ENCODE measurements around the gene C2CD4C.
"Not testable (repeated sequence)": the region's sequence is repeated elsewhere in the genome, so short reads cannot be mapped to it uniquely, and the experiment has no call there.

The C2CD4C gene

DNA sequence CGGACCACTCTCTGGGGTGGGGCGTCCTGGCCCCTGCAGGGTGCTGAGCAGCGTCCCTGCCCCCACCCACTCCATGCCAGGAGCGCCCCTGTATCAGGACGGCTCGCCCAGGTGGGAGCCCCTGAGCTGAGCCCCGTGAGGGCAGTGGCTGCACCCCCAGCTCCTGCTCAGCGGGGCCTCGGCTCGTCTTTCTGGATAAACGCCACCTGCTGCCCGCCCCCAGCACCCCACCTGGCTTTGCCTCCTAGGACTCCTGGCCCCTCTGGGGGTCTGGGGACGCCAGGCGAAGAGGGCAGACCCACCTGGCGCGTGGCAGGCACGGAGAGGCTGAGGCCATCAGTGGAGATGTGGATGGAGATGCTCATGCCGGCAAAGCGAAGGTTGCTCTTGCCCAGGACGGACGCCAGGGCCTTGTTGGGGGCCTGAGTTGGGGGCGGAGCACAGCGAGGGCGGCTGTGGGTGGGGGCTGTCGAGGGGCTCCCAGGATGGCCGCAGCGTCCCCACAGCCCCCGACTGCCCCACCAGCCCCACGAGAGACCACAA is 29.5 kb upstream of the C2CD4C start:
- DNase-seq (ENCODE audit: low read depth), result no peak

DNA sequence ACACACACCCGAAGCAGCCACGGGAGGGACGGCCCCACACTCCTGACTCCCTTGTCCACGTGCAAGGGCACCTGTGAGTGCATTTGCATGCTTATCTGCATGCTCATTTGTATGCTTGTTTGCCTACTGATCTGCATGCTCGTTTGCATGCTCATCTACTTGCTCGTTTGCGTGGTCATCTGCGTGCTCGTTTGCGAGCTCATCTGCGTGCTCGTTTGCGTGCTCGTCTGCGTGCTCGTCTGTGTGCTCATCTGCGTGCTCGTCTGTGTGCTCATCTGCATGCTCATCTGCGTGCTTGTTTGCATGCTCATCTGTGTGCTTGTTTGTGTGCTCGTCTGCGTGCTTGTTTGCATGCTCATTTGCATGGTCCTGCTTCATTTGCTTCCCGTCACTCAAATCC is 28.1 kb upstream of the C2CD4C start:
- DNase-seq (ENCODE audit: low read depth), result no peak

DNA sequence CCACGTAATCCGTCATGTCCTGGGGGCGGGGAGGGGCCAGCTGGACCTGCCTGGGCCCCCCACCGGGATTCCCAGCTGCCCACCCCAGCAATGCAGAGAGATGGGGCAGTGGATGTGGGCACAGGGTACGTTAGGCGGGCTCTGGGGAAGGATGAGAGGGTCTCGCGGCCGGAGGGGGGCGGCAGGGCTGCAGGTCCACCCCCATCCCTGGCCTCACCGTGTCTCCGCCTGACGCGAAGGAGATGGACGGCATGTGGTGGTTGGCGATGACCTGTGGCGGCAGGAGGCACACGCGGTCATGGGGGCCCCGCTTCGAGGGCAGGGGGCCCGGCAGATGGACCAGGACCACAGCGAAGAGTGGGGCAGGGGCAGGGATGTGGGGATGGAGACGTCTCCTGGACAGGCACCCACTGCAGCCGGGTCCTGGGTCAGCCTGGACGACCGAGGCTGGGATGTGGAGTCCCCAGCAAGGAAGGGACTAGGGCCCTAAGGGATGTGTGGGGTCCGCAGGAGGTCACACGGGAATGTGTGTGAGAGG is 27.5 kb upstream of the C2CD4C start:
- DNase-seq (ENCODE audit: low read depth), result no peak

DNA sequence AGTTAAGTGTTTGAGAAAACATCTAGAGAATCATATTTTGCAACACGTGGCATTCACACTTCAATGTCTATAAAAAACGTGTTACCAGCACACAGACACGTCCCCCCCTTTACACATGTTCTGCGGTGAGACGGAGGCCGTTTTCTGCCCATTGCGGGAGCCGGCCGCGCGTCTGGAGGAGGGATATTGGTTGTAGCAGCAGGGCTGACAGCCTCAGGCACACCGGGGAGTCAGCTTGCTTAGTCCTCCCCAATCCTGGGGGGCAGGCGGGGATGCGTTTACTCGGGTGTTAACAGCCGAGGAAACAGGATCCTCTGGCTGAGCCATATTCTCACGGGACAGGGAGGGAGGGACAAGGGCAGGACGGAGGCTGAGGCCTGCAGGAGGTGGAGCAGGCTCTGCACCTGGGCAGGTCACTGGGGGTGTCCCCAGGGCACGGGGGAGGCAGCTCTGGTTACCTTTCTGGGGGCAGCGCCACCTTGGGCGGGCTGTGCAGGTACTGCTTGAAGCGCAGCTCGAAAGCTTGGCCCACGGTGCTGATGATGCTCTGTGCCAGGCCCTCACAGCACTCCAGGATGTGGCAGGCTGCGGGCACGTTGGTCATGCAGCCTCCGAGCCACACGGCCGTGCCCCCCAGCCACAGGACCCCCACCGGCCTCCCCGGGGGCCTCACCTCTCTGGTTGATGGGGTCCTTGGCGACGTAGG is 26.9 kb upstream of the C2CD4C start:
- DNase-seq (ENCODE audit: low read depth), result no peak

DNA sequence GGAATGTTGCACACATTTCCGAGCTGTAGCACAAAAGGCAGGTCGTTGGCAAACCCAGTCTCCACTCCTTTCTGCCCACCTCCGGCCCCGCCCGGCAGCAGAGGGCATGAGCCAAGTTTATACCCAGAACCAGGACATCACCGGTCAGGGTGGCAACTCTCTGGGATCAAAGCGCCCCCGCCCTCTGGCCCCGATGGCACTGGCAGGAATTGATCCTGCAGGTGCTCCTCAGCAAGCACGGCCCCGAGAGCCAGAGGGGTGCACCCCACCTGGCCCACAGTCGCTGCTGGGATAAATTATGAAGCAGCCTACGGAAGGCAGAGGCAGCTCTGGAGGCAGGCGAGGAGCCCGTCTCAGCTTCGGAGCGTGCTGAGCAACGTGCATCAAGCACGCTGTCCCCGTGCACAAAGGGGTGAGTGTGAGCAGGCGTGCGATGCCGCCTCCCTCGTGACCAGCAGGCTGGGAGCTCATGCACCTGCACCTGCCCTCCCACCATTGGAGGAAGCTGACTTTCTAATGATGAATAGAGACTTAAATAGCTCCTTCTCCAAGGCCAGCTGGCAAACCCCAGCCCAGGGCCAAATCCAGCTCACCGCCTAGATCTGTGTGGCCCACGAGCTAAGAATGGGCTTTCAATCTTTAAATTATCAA is 26.2 kb upstream of the C2CD4C start:
- no peak for DNase-seq (ENCODE audit: low read depth)

DNA sequence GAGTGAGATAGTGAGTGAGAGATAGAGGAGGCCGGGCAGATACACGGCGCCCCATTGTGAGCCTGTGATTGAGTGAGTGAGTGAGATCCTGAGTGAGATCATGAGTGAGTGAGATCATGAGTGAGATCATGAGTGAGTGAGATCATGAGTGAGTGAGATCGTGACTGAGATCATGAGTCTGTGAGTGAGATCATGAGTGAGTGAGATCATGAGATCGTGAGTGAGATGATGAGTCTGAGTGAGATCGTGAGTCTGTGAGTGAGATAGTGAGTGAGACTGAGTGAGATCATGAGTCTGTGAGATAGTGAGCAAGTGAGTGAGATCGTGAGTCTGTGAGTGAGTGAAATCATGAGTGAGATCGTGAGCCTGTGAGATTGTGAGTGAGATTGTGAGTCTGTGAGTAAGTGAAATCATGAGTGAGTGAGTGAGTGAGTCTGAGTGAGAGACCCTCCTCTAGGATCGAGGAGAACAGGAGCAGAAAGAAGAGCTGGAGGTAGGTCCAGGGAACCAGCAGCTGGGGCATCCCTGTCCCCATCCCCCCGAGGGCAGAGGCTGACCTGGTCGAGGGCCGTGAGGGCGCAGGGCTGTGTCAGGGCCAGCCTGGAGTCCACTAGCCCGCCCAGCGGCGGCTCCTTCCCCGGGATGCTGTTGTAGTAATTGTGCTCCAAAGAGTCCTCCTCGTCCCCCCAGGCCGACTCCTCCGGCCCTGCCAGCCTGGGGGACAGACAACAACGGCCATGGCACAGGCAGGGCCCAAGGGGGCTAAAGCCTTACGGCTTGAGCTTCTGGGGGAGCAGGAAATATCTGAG is 25.4 kb upstream of the C2CD4C start:
- DNase-seq (ENCODE audit: low read depth), result no peak

DNA sequence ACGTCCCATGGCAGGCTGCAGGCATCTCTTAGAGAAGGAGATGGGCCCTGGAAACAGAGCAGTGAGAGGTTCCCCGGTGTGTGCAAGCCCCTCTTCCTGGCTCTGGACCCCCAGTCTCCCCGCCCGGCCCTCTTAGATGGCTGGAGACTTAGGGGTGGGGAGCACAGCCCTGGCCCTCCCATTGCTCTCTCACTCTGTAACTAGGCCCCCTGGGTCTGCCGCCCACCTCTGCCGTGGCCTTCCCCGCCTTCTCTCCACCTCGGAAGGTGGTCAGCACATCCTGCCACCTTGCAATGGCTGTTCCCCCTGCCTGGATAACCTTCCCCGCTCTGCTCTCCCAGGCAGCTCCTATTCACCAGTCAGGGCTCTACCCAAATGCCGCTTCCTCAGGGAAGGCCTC is 21.8 kb upstream of the C2CD4C start:
- no peak for DNase-seq (ENCODE audit: low read depth)

DNA sequence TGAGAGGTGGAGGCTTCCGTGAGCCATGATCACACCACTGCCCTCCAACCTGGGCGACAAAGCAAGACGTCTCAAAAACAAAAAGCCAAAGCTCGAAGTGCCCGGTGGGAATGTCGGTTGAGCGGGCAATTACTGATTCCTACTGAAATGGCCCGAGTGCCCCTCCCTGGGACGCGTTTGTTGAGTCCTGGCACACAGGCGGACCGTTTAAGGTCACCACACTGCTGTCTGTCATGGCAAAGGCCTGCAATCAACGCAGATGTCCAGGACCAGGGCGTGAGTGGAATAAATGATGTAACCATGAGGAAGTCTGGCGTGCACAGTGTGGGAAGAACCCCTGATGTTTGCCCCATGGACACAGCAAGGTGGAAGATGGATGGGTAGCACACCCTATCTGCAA is 19.2 kb upstream of the C2CD4C start:
- no peak for DNase-seq (ENCODE audit: low read depth)

DNA sequence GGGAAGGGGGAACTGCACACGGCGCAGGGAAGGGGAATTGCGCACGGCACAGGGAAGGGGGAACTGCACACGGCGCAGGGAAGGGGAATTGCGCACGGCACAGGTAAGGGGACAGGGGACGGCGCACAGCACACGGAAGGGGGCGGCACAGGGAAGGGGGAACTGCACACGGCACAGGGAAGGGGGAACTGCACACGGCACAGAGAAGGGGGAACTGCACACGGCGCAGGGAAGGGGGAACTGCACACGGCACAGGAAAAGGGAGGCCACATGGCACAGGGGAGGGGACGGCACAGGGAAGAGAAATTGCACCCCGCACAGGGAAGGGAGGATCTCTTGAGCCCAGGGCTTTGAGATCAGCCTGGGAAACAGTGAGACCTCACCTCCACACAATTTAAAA is 18.7 kb upstream of the C2CD4C start:
- DNase-seq (ENCODE audit: low read depth), result not testable (repeated sequence)

DNA sequence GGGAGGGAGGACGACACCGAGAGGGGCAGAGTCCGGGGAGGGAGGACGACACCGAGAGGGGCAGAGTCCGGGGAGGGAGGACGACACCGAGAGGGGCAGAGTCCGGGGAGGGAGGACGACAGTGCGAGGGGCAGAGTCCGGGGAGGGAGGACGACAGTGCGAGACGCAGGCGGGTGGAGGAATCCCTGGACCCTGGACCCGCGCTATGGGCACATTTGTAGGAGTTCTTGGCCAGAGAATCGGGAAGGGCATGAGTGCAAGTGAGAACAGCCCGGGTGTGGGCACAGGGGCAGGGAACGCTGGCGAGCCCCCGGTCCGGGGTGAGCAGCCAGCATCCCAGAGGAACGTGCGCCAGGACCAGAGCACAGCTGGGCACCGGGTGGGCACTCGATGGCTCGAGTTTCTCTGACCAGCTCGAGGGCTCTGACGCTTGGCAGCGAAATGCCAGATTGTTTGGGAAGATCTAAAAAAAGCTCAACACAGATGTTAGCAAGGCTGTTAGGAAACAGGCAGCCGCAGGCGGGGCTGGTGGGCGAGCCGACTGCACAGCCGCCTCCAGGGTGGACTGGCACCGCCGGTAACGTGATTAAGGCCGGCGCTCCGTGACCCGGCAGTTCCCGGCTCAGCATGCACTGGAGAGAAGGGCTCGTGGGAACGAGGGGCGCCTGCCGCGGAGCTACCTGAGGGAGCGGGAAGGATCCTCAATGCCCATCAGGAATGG is 17.9 kb upstream of the C2CD4C start:
- DNase-seq (ENCODE audit: low read depth), result no peak

DNA sequence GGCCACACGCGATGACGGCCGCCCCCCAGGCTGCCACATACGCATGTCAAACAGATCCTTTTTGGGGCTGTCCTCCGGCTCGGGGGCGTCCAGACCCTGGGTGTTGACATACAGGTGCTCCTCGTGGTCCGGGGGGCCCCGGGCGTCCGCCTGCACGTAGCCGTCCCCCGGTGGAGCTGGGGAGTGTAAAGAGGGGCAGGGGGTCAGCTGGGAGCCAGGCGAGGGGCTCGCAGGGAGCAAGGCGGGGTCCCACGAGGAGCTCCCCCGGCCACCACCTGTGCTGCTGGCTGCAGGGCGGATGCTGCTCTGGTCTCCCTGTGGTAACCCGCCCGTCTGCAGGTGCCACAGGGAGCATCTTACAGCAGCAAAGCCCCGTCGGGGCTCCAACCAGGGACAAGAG is 16.1 kb upstream of the C2CD4C start:
- no peak for DNase-seq (ENCODE audit: low read depth)

DNA sequence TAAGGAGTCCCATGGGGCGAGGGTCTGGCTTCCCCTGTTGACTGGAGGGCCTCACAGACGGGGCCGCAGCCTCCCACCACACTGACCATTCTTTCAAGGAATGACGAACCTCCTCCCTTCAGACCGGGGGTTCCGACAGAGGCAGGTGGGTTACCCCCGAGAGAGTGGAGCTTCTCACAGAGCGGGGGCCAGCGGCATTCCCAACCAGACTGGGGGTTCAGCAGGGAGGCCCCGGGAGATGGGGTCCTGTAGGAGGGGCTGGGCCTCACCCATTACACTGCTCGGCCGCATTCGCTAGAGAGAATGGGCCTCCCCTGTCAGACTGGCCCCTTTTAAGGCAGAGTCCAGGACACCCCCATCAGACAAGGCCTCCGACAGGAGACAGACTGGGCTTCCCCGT is 15.6 kb upstream of the C2CD4C start:
- no peak for DNase-seq (ENCODE audit: low read depth)

DNA sequence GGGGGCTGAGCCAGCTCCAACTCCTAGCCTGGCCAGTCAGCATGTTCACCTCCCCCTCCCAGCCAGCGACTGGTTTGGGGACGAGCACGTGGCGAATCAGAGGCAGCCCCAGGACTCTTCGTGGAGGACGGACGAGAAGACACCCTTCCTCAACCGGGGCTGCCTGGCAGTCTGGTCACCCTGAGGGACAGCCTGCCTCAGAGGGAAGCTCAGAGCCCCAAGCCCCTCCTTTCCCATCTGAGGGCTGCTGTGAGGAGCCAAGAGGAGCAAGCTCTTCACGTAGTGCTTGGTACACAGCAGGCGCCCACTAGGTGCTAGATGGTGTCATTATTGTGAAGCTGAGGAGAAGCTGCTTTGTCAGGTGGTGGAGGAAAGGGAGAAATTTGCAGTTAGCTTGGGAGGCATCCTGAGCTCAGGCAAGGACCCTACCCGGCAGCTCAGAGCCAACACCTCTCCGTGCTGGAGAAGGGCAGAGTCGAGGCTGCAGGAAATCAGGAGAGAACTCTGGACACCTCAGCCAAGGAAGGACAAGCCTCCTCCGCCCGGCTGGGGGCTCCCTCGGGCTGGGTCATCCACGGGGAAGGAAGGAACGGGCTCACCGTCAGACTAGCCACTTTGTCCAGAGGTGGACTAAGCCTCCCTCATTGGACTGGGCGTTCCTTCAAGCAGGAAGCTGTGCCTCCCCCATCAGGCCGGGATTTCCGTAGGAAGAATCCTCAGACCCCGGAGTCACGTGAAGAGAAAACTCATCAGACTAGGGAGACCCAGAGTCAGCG is 14.9 kb upstream of the C2CD4C start:
- no peak for DNase-seq (ENCODE audit: low read depth)

DNA sequence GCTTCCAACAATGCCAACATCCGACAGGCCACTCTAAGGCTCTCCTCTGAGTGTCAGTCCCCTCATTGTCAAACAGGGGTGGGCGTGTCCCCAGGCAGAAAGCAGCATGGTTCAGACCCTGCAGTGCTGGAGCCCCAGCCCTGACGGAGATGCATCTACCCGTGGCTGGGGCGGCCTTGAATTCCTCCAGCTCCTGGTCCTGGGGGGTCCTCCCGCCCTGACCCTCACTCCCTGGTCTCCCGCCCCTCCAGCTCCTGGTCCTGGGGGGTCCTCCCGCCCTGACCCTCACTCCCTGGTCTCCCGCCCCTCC is 13.9 kb upstream of the C2CD4C start:
- DNase-seq (ENCODE audit: low read depth), result not testable (repeated sequence)

DNA sequence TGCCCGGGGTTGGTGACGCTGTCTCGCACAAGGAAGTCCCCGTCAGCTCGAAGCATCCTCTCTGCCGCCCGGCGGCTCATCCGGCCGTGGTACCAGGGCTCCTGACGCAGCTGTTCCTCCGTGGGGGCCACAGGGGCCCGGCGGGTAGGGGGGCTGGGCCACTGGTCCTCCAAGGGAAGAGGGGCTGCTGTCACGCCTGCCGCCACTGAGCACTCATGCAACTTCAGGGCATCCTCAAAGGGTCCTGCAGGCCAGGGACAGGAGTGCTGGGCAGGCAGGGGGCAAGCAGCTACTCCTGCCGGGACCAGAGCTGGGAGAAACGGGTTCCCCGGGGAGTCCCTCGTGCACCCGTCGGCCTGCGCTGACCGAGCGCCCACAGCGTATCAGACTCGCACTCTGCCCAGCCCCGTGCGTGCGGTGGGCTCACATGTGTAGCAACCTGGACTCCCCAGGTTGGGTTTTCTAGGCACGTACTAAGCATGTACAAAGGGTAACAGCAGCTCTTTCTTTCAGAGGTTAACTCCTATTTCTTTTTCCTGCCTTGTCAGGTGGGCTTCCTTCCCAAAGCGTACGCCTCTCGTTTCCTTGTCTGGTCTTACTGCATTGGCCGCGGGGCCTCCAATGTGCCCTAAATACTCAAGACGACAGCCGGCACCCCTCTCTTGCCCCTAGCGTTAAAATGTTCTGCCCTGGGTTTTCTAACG is 13.4 kb upstream of the C2CD4C start:
- no peak for DNase-seq (ENCODE audit: low read depth)

DNA sequence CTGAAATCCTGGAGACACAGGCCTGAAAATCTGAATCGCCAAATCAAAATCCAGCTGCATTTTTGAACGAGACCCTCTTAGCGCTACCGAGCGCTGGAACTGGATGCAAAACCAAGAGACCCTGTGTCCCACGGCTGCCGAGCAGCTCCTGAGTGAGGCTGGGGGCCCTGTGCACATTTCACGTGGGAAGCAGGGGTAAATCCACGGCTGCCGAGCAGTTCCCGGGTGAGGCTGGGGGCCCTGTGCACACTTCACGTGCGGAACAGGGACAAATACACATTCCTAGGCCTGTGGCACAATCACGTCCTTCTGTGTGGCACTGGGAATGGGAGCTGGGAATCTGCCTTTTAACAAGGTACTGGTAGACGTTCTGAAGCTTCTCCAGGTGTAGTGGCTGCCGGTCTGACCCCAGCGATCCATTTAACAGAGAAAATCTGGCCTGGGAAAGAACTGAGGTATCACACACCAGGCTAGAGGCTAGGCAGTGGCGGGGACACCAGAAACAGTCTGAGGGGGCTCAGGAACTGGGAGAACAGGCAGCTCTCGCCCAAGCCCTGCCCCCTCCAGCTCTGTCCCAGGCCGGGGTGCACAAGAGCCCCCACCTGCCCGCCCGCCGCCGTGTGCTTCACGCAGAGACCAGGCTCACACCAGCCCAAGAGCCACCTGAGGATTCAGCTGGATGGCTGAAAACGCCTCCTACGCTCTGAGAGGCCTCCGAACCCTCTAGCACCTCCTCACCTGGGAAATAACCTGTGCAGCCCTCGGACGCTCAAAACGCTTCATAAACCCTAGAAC is 11.0 kb upstream of the C2CD4C start:
- DNase-seq (ENCODE audit: low read depth), result no peak

DNA sequence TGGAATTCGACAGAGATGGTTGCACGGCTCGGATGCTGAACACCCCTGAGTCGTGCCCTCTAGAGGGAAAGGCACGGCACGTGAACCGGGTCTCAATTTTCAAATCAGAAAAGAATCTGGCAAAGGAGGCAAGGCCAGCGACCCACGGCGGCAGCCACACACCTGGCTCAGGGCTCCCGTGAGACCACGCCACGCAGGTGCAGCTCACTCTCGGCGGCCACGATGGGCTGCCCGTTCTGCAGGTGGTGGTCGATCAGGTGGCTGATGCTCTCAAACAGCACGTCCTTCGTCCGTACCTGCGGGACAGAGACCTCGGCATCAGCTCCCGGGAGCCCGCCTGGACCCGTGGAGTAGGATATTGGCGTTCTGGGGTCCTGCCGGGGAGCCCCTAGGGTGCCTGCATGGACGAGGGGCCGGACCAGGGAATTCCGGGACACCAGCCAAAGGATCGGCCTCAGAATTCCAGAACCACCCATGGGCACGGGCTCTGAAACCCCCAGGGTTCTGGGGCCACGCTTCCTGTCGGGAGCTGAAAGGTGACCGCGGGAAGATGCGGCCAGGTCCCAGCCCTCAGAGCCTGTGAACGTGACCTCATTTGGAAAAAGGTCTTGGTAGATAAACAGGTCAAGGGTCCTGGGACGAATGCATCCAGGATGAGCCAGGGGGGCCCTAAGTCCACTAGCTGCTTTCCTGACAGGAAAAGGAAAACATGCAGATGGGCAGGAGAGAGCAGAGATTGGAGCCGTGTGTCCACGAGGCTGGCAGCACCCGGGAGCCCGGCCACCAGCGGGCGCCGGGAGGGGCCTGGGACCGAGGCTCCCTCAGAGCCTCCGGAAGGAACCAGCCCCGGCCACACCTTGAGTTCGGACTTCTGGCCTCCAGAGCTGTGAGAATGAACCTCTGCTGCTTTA is 10.1 kb upstream of the C2CD4C start:
- no peak for DNase-seq (ENCODE audit: low read depth)

DNA sequence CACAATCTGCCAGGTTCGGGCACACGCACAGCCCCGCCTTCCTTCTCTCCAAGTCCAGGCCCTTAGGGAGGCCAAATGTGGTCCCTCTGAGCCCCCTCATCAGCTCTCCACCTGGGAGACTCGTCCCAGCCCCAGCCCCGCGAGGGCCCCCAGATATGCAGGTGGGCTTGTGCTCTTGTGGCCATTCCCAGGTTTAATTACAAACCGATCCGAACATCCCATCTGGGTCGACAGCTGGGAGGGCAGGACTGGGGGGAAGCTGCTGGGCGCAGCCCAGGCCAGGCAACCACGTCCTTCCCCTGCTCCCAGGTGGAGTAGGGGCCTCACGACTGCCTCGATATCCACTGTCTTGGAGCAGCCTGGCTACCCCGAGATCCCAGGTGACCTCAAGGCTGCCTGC is 7.5 kb upstream of the C2CD4C start:
- no peak for DNase-seq (ENCODE audit: low read depth)

DNA sequence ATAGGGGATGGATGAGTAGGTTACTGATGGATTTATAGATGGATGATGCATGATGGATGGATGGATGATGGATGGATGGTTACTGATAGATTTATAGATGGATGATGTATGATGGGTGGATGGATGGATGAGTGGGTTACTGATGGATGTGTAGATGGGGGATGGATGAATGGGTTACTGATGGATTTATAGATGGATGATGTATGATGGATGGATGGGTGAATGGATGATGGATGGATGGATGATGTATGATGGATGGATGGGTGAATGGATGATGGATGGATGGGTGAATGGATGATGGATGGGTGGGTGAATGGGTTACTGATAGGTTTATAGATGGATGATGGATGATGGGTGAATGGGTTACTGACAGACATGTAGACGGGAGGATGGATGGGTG is 6.3 kb upstream of the C2CD4C start:
- DNase-seq (ENCODE audit: low read depth), result no peak
